Endothelial cell of umbilical vein (primary cell): ENCODE results near the gene SYT7.
"Not testable (repeated sequence)": the region's sequence is repeated elsewhere in the genome, so short reads cannot be mapped to it uniquely, and the experiment has no call there.

Source experiments
- CTCF ChIP-seq, 2 donors: IDR thresholded peaks; 1 replicate in 1 of 2; 2 replicates in 1 of 2; pipeline ENCODE4 v1.5.1; 2011; ENCODE audit warnings: low read length in 2 of 2, mild to moderate bottlenecking in 2 of 2, moderate library complexity in 2 of 2, control low read depth in 1 of 2, inconsistent platforms in 1 of 2, low read depth in 1 of 2; ENCODE audit not compliant: insufficient read depth in 1 of 2; ENCODE audit errors: extremely low read depth in 1 of 2
- EZH2 ChIP-seq: IDR thresholded peaks from 2 replicates; pipeline ENCODE4 v1.6.1; 2012; ENCODE audit warnings: borderline replicate concordance, low read depth, mild to moderate bottlenecking, moderate library complexity, low read length, inconsistent platforms; ENCODE audit not compliant: severe bottlenecking
- JUN ChIP-seq: IDR thresholded peaks from 2 replicates; pipeline ENCODE4 v1.6.1; 2011; ENCODE audit warnings: borderline replicate concordance, low read depth; ENCODE audit not compliant: insufficient read length, insufficient read depth
- POLR2A ChIP-seq: IDR thresholded peaks from 2 replicates; pipeline ENCODE4 v1.6.1; 2012; ENCODE audit warnings: low read depth, mild to moderate bottlenecking, control low read depth, low read length
- POLR2AphosphoS5 ChIP-seq: IDR thresholded peaks from 2 replicates; pipeline ENCODE4 v1.6.1; 2012; ENCODE audit warnings: low read depth, mild to moderate bottlenecking, control low read depth, low read length, moderate library complexity; ENCODE audit not compliant: insufficient read depth

GRCh38 chr11:61467602-61468001 is 113.3 kb downstream of the SYT7 start:
- TF ChIP-seq CTCF (IDR thresholded peaks at IDR 0.05; ENCODE audit: extremely low read depth in 1 of 2, insufficient read depth in 1 of 2, low read depth in 1 of 2, low read length in 2 of 2); EZH2; JUN; POLR2A; POLR2AphosphoS5: not testable (repeated sequence)
